Panc1 (cell line): Measurements from ENCODE around the gene PTAFR. TPM values are rescaled to one million over a fixed set of nuclear protein-coding genes. Genes with fewer than 3 reads are reported as not detected.

Source experiments
- ATAC-seq: fragments of 200-7000 bp; cut with Tn5 transposase; 2 replicates; pipeline ENCODE4 v1.9.1; 2020; ENCODE audit warnings: mild to moderate bottlenecking, moderate library complexity
- BruUV-seq: library from RNA; stranded (reverse); fragments of 400-500 nt; replicated peaks from 2 replicates; lab custom pipeline; 2021; lab: Mats Ljungman, UMichigan
- CTCF ChIA-PET: fragments of 300-600 bp; sonication (Branson Sonifier 250); formaldehyde crosslinking; loops from one replicate; lab custom pipeline; 2022; ENCODE audit warnings: antibody characterized with exemption; lab: Charles Lee
- POLR2A ChIA-PET: fragments of 300-600 bp; sonication (Branson Sonifier 250); formaldehyde crosslinking; loops from one replicate; lab custom pipeline; 2022; ENCODE audit warnings: antibody characterized with exemption; lab: Charles Lee
- DNase-seq: peaks from one replicate; pipeline ENCODE4 v3.0.0-alpha.2; 2010; ENCODE audit warnings: low read depth, low spot score
- H3K27ac ChIP-seq: 2 replicates; pipeline ENCODE4 v1.5.1; 2011; ENCODE audit warnings: mild to moderate bottlenecking, low read length, inconsistent platforms
- H3K27me3 ChIP-seq: fragments of 200-500 bp; sonication (Bioruptor generic); 2 replicates; pipeline ENCODE4 v1.6.0; 2014; ENCODE audit warnings: low read length, inconsistent platforms; ENCODE audit not compliant: control insufficient read depth, insufficient read depth
- H3K36me3 ChIP-seq: fragments of 200-500 bp; sonication (Bioruptor generic); 2 replicates; pipeline ENCODE4 v1.5.1; 2014; ENCODE audit warnings: inconsistent platforms, mild to moderate bottlenecking, low read length, moderate library complexity; ENCODE audit not compliant: control insufficient read depth, insufficient read depth
- H3K4me1 ChIP-seq: 2 replicates; pipeline ENCODE4 v1.5.1; 2011; ENCODE audit warnings: inconsistent platforms, mild to moderate bottlenecking, low read length, moderate library complexity; ENCODE audit not compliant: control insufficient read depth, insufficient read depth
- H3K4me3 ChIP-seq, 2 experiments: 2 replicates each; pipeline ENCODE4 v1.5.1; 2011 to 2012; ENCODE audit warnings: low read depth in 2 of 2, low read length in 2 of 2, mild to moderate bottlenecking in 2 of 2, inconsistent platforms in 1 of 2, moderate library complexity in 1 of 2
- H3K9me3 ChIP-seq: fragments of 200-500 bp; sonication (Bioruptor generic); 2 replicates; pipeline ENCODE4 v1.5.1; 2014; ENCODE audit warnings: low read depth, mild to moderate bottlenecking, inconsistent platforms, low read length, moderate library complexity; ENCODE audit not compliant: control insufficient read depth, insufficient read depth
- POLR2AphosphoS5 ChIP-seq: IDR thresholded peaks from 2 replicates; pipeline ENCODE4 v1.6.1; 2012; ENCODE audit warnings: mild to moderate bottlenecking, low read depth, low read length, moderate library complexity
- SIN3A ChIP-seq: IDR thresholded peaks from 2 replicates; pipeline ENCODE4 v1.6.1; 2012; ENCODE audit warnings: low read depth, mild to moderate bottlenecking, low read length, moderate library complexity, borderline replicate concordance; ENCODE audit not compliant: insufficient read depth
- TCF7L2 ChIP-seq: IDR thresholded peaks from 2 replicates; pipeline ENCODE4 v1.6.1; 2011; ENCODE audit warnings: mild to moderate bottlenecking, low read depth, low read length, inconsistent platforms
- in situ Hi-C: cut with HindIII; loops from 2 replicates; pipeline ENCODE4 v1.10.0; 2016; ENCODE audit warnings: low sequenced_read_pairs, low pct_unique_long_range_greater_than_20kb
- intact Hi-C: fragments of 100-400 bp; cut with micrococcal nuclease; formaldehyde crosslinking; loops from one replicate; pipeline ENCODE4 v1.10.0; 2022; ENCODE audit not compliant: unreplicated experiment
- total RNA-seq: library from RNA; stranded (reverse); gene quantifications from one replicate; pipeline ENCODE4 v1.2.1, GENCODE V29; 2021; ENCODE audit not compliant: unreplicated experiment
- TF ChIP-seq, protein P1 (sequence below): fragments of 450-650 bp; IDR thresholded peaks from 2 replicates; pipeline ENCODE4 v1.5.1; 2017; ENCODE audit warnings: mild to moderate bottlenecking
- TF ChIP-seq, protein P2 (sequence below), 2 experiments: IDR thresholded peaks; 2 replicates each; pipeline ENCODE4 v1.6.1; 2011 to 2012; ENCODE audit warnings: low read depth in 2 of 2, control low read depth in 1 of 2, low read length in 1 of 2, mild to moderate bottlenecking in 1 of 2, moderate library complexity in 1 of 2; ENCODE audit not compliant: insufficient read depth in 1 of 2

PTAFR gene
- total RNA-seq, 1 experiment from 2014 or later, result 0.13 TPM

DNA sequence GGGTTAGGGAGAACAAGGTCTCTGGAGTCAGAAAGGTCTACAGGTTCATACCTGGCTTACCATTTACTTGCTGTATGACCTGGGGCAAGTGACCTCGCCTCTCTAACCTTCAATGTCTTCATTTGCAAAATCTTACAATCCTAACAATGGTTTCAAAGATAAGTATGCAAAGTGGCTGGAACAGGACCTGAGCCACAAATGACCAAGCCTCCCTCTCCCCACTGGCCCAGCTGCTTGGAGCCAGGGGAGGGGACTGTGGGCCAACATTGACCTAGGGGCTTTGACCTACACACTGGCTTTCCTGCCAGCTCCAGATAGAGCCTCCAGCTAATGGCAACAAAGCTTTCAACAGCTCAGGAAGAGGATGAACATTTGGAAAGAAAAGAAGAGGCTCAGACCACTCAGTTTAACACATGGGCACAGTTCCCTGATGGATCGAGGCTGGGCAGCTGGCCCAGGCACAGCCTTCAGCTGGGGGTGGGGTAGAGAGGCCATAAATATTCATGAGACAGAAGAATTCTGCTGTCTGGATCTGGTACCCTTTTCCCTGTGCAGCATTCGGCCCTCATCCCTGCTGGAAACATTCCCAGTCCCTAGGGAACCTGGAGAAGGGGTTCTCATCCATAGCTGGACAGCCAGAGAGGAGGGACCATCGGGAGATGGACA, 12.9 kb downstream of the PTAFR start:
- Histone ChIP-seq H3K9me3 (no peaks in the 10 kb centered on the region), H3K36me3 (no peaks in the 10 kb centered on the region), H3K4me3 (no peak overlapping the region), H3K4me1 (no peaks in the 10 kb centered on the region), H3K27ac (no peak overlapping the region), H3K27me3 (no peaks in the 10 kb centered on the region)
- POLR2A ChIA-PET, result interaction anchor here (0.5 kb wide), 1 partner anchor 49 kb away, joined by 6 read pairs; no protein-coding TSS in a partner anchor
- in situ Hi-C loops (no loop called here), intact Hi-C loops (no loop called here)
- ATAC-seq (no peak), DNase-seq (no peak)
- CTCF ChIA-PET, result no interaction called here
- BruUV-seq, result no TSS peak
- TF ChIP-seq TCF7L2 (no peak), SIN3A (no peak), POLR2AphosphoS5 (no peak)
- TF ChIP-seq, protein P1, sequence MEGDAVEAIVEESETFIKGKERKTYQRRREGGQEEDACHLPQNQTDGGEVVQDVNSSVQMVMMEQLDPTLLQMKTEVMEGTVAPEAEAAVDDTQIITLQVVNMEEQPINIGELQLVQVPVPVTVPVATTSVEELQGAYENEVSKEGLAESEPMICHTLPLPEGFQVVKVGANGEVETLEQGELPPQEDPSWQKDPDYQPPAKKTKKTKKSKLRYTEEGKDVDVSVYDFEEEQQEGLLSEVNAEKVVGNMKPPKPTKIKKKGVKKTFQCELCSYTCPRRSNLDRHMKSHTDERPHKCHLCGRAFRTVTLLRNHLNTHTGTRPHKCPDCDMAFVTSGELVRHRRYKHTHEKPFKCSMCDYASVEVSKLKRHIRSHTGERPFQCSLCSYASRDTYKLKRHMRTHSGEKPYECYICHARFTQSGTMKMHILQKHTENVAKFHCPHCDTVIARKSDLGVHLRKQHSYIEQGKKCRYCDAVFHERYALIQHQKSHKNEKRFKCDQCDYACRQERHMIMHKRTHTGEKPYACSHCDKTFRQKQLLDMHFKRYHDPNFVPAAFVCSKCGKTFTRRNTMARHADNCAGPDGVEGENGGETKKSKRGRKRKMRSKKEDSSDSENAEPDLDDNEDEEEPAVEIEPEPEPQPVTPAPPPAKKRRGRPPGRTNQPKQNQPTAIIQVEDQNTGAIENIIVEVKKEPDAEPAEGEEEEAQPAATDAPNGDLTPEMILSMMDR, result no peak
- TF ChIP-seq, protein P2, sequence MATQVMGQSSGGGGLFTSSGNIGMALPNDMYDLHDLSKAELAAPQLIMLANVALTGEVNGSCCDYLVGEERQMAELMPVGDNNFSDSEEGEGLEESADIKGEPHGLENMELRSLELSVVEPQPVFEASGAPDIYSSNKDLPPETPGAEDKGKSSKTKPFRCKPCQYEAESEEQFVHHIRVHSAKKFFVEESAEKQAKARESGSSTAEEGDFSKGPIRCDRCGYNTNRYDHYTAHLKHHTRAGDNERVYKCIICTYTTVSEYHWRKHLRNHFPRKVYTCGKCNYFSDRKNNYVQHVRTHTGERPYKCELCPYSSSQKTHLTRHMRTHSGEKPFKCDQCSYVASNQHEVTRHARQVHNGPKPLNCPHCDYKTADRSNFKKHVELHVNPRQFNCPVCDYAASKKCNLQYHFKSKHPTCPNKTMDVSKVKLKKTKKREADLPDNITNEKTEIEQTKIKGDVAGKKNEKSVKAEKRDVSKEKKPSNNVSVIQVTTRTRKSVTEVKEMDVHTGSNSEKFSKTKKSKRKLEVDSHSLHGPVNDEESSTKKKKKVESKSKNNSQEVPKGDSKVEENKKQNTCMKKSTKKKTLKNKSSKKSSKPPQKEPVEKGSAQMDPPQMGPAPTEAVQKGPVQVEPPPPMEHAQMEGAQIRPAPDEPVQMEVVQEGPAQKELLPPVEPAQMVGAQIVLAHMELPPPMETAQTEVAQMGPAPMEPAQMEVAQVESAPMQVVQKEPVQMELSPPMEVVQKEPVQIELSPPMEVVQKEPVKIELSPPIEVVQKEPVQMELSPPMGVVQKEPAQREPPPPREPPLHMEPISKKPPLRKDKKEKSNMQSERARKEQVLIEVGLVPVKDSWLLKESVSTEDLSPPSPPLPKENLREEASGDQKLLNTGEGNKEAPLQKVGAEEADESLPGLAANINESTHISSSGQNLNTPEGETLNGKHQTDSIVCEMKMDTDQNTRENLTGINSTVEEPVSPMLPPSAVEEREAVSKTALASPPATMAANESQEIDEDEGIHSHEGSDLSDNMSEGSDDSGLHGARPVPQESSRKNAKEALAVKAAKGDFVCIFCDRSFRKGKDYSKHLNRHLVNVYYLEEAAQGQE (IDR thresholded peaks at IDR 0.05; ENCODE audit: insufficient read depth in 1 of 2, low read depth in 2 of 2, low read length in 1 of 2), result no peak

DNA sequence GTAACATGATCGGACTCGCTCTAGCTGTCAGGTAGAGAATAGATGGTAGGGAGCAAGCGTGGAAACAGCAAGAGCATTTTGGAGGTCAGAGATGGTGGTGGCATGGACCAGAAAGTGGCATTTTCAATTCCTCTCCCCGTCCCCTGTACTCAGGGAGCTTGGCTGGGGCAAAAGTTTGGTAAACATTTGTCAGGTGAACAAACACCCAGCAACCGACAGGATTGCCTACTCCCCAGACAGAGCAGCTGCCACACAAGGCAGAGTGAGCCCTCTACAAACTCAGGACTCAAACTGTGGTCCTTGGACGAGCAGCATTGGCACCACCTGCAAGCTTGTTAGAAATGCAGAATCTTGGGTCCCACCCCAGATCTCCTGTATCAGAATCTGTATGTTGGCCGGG, 14.3 kb downstream of the PTAFR start:
- H3K9me3 ChIP-seq, result no peaks in the 10 kb centered on the region
- H3K4me3 ChIP-seq, result no peak overlapping the region
- H3K36me3 ChIP-seq, result no peaks in the 10 kb centered on the region
- H3K27me3 ChIP-seq, result no peaks in the 10 kb centered on the region
- TF ChIP-seq TCF7L2 (no peak), SIN3A (no peak), POLR2AphosphoS5 (no peak)
- TF ChIP-seq, protein P2 (IDR thresholded peaks at IDR 0.05; ENCODE audit: insufficient read depth in 1 of 2, low read depth in 2 of 2, low read length in 1 of 2), result no peak
- TF ChIP-seq, protein P1, result no peak
- intact Hi-C loops (no loop called here), in situ Hi-C loops (no loop called here)
- H3K4me1 ChIP-seq, result no peaks in the 10 kb centered on the region
- CTCF ChIA-PET, result no interaction called here
- no TSS peak for BruUV-seq
- POLR2A ChIA-PET, result interaction anchor here (0.6 kb wide), 1 partner anchor 9 kb away, joined by 8 read pairs; no protein-coding TSS in a partner anchor
- no peak for ATAC-seq
- no peak for DNase-seq
- no peak overlapping the region for H3K27ac ChIP-seq
